Measurements from ENCODE around the gene ZNF197. TPM values are rescaled to one million over a fixed set of nuclear protein-coding genes. Genes with fewer than 3 reads are reported as not detected.
"Not testable (repeated sequence)": the region's sequence is repeated elsewhere in the genome, so short reads cannot be mapped to it uniquely, and the experiment has no call there.

ZNF197 gene
- total RNA-seq (10 to 100 TPM; 13.1 to 14.1 TPM), polyA plus RNA-seq (ENCODE audit: insufficient read length in 6 of 6) (10 to 100 TPM; 33.7 to 37.0 (median 36.6) TPM)
- long read RNA-seq, donor 1, partial matches to known transcripts, result 0 of 4 reads
- long read RNA-seq, donor 1, other reads (novel, unspliced or antisense), result 0 of 4 reads
- long read RNA-seq, donor 2, full-length matches to known transcripts, result 5 of 29 reads
- long read RNA-seq, donor 2, partial matches to known transcripts, result 24 of 29 reads
- long read RNA-seq, donor 2, other reads (novel, unspliced or antisense), result 0 of 29 reads
- long read RNA-seq, donor 3, full-length matches to known transcripts, result 4 of 19 reads
- long read RNA-seq, donor 3, partial matches to known transcripts, result 15 of 19 reads
- long read RNA-seq, donor 3, other reads (novel, unspliced or antisense), result 0 of 19 reads
- long read RNA-seq, donor 4, partial matches to known transcripts, result 0 of 2 reads
- long read RNA-seq, donor 4, other reads (novel, unspliced or antisense), result 1 of 2 reads
- long read RNA-seq, donor 5, partial matches to known transcripts, result 0 of 1 reads
- long read RNA-seq, donor 5, other reads (novel, unspliced or antisense), result 0 of 1 reads
- long read RNA-seq, donor 6, partial matches to known transcripts, result 0 of 3 reads
- long read RNA-seq, donor 6, other reads (novel, unspliced or antisense), result 0 of 3 reads
- long read RNA-seq, donor 7, partial matches to known transcripts, result 0 of 1 reads
- long read RNA-seq, donor 7, other reads (novel, unspliced or antisense), result 0 of 1 reads
- long read RNA-seq, donor 8, full-length matches to known transcripts, result 1 of 17 reads
- long read RNA-seq, donor 8, partial matches to known transcripts, result 16 of 17 reads
- long read RNA-seq, donor 8, other reads (novel, unspliced or antisense), result 0 of 17 reads
- long read RNA-seq, donor 9, result 0 reads
- long read RNA-seq, donor 10, partial matches to known transcripts, result 0 of 2 reads
- long read RNA-seq, donor 10, other reads (novel, unspliced or antisense), result 1 of 2 reads
- long read RNA-seq, donor 11, full-length matches to known transcripts, result 1 of 1 reads
- long read RNA-seq, donor 11, partial matches to known transcripts, result 0 of 1 reads
- long read RNA-seq, donor 11, other reads (novel, unspliced or antisense), result 0 of 1 reads
- long read RNA-seq, donor 12, result 0 reads

GRCh38 chr3:44624749-44625480, at the start of gene ZNF197:
TSS of gene ZNF197 (plus strand) at chr3:44625036. CDS start at chr3:44629155, 4,119 bp downstream.
- H3K4me1 ChIP-seq, result peaks cover 10 to 24% of the 10 kb centered on the region in 2 donors
- intact Hi-C loops (cut with DNase I), result no loop called here

DNA sequence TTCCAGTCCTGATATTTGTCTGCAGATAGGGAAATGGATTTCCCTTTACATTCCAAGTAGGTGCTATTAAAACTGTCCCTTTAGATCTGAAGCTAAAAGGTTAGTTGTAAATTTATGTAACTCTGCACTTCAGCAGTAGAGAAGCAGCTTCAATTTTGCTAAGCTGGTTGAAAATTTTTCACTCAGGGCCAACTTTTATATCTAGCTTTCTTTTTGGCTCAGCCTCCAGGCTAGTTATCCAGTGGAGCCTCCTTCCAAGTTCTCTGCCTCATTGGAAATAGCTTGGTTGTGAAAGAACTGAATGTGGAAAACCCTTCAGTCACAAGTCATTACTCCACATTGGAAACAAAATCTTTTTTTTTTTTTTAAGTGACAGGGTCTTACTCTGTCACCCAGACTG, 48.2 kb upstream of the ZNF197 start:
- TF ChIP-seq CTCF (IDR thresholded peaks at IDR 0.05), result no peak
- no peak overlapping the region for H3K4me3 ChIP-seq
- H3K36me3 ChIP-seq, result peaks cover 0 to 7% of the 10 kb centered on the region in 2 donors
- intact Hi-C loops (cut with DNase I), result no loop called here
- H3K9me3 ChIP-seq, result peaks cover 0 to 47% of the 10 kb centered on the region in 2 donors
- H3K27ac ChIP-seq, result no peak overlapping the region
- DNase-seq (peak in 2 of 4 donors; percentile 70 to 80), ATAC-seq (peak; percentile 31)
- H3K27me3 ChIP-seq, result peaks cover 0 to 5% of the 10 kb centered on the region in 2 donors
- no peaks in the 10 kb centered on the region for H3K4me1 ChIP-seq

More at GRCh38 chr3:44624749-44625480, at the start of gene ZNF197:
- Histone ChIP-seq H3K4me3 (peak within 1 kb of the TSS; percentile 74 to 90), H3K27me3 (no peaks in the 10 kb centered on the region), H3K27ac (peak within 1 kb of the TSS; percentile 86 to 89), H3K9me3 (no peaks in the 10 kb centered on the region), H3K36me3 (peaks cover 0 to 10% of the 10 kb centered on the region in 2 donors)
- DNase-seq (peak; percentile 83 to 92 (median 90)), ATAC-seq (peak; percentile 98)
- TF ChIP-seq CTCF (IDR thresholded peaks at IDR 0.05), result no peak

GRCh38 chr3:44577354-44577952, 47.4 kb upstream of the ZNF197 start:
- DNase-seq; intact Hi-C loops (cut with DNase I); H3K4me3 ChIP-seq; H3K4me1 ChIP-seq; H3K27ac ChIP-seq; ATAC-seq; H3K36me3 ChIP-seq: not testable (repeated sequence)
- Histone ChIP-seq H3K9me3 (peaks cover 0 to 40% of the 10 kb centered on the region in 2 donors), H3K27me3 (peaks cover 0 to 12% of the 10 kb centered on the region in 2 donors)

DNA sequence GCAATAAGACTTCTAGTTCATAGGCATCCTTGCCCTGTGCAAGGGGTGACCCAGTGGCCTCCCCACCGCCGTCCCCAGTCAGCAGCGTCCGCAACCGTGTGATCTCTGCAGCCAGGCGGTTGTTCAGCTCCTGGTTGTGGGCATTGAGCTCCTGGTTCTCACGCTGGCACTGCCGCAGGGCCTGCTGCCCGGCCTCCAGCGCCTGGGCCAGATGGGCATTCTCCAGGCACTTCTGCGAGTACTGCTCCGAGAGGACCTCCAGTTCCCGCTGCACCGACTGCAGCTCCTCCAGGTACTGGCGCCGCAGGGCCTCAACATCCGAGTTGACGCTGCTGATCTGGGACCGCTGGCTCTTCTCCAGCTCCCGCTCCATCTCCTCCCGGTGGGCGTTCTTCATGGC, 46.5 kb upstream of the ZNF197 start:
- H3K36me3 ChIP-seq; H3K4me1 ChIP-seq; H3K4me3 ChIP-seq; H3K27ac ChIP-seq; intact Hi-C loops (cut with DNase I); DNase-seq; ATAC-seq: not testable (repeated sequence)
- peaks cover 0 to 34% of the 10 kb centered on the region in 2 donors for H3K9me3 ChIP-seq
- H3K27me3 ChIP-seq, result peaks cover 0 to 12% of the 10 kb centered on the region in 2 donors

- ATAC-seq; H3K4me3 ChIP-seq; intact Hi-C loops (cut with DNase I); H3K27ac ChIP-seq; H3K4me1 ChIP-seq; DNase-seq; H3K36me3 ChIP-seq: not testable (repeated sequence)
- peaks cover 0 to 28% of the 10 kb centered on the region in 2 donors for H3K9me3 ChIP-seq
- peaks cover 0 to 12% of the 10 kb centered on the region in 2 donors for H3K27me3 ChIP-seq
These were observed 45.8 kb upstream of the ZNF197 start for GRCh38 chr3:44578924-44579515.

- Histone ChIP-seq H3K27me3 (peaks cover 0 to 16% of the 10 kb centered on the region in 2 donors), H3K9me3 (peaks cover 0 to 24% of the 10 kb centered on the region in 2 donors)
- H3K4me3 ChIP-seq; DNase-seq; ATAC-seq; H3K36me3 ChIP-seq; intact Hi-C loops (cut with DNase I); H3K27ac ChIP-seq; H3K4me1 ChIP-seq: not testable (repeated sequence)
These were observed 45.1 kb upstream of the ZNF197 start for GRCh38 chr3:44579749-44580148.

GRCh38 chr3:44580971-44581370, 43.9 kb upstream of the ZNF197 start:
- Histone ChIP-seq H3K27me3 (peaks cover 0 to 17% of the 10 kb centered on the region in 2 donors), H3K9me3 (peaks cover 0 to 20% of the 10 kb centered on the region in 2 donors)
- H3K27ac ChIP-seq; H3K36me3 ChIP-seq; DNase-seq; ATAC-seq; H3K4me1 ChIP-seq; H3K4me3 ChIP-seq; intact Hi-C loops (cut with DNase I): not testable (repeated sequence)

Data from left lung (tissue), 14 donors.